Type B pancreatic cell (in vitro differentiated cells): ENCODE results near the gene ZNF396. TPM values are rescaled to one million over a fixed set of nuclear protein-coding genes. Genes with fewer than 3 reads are reported as not detected.

ENCODE experiments used
- DNase-seq: peaks from one replicate; pipeline ENCODE4 v3.0.0; 2021; ENCODE audit warnings: mixed read lengths; ENCODE audit not compliant: unreplicated experiment; ENCODE audit errors: extremely low spot score
- H3K27ac Mint-ChIP-seq: 2 replicates; pipeline ENCODE4 v1.8.0; 2021; ENCODE audit warnings: mild to moderate bottlenecking, mixed read lengths
- H3K27me3 Mint-ChIP-seq: 2 replicates; pipeline ENCODE4 v1.8.0; 2021; ENCODE audit warnings: mixed read lengths
- H3K36me3 Mint-ChIP-seq: 2 replicates; pipeline ENCODE4 v1.8.0; 2021; ENCODE audit warnings: mixed read lengths
- H3K4me1 Mint-ChIP-seq: one replicate; pipeline ENCODE4 v1.8.0; 2021; ENCODE audit warnings: mixed read lengths; ENCODE audit not compliant: unreplicated experiment
- H3K4me3 Mint-ChIP-seq: 2 replicates; pipeline ENCODE4 v1.8.0; 2021; ENCODE audit warnings: mild to moderate bottlenecking, mixed read lengths
- H3K9me3 Mint-ChIP-seq: 2 replicates; pipeline ENCODE4 v1.8.0; 2021; ENCODE audit warnings: mixed read lengths
- total RNA-seq: library from RNA; stranded (reverse); gene quantifications from 2 replicates; pipeline ENCODE4 v1.2.1, GENCODE V29; 2021; ENCODE audit warnings: low replicate concordance
- TF ChIP-seq, protein P1 (sequence below): fragments of 200-600 bp; sonication (generic); conservative IDR thresholded peaks from 2 replicates; pipeline ENCODE4 v1.5.0; 2021; ENCODE audit warnings: antibody characterized with exemption, mild to moderate bottlenecking

The ZNF396 gene
- total RNA-seq, 1 donor from 2014 or later: 4.9 TPM

DNA sequence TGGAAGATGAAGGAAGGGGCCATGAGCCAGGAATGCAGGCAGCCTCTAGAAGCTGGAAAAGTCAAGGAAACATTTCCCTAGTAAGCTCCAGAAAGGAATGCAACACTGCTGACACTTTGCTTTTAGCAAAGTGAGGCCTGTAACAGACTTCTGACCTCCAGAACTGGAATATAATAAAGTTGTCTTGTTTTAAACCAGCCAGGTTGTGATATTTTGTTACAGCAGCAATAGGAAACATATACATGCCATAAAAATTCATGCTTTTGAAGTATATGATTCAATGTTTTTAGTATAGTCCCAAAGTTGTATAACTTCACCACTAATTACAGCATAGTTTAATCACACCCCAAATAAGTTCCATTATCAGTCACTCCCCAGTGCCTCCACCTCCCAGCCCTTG lies 15.2 kb upstream of the ZNF396 start:
- peaks cover 4% of the 10 kb centered on the region for H3K9me3 Mint-ChIP-seq
- no peaks in the 10 kb centered on the region for H3K36me3 Mint-ChIP-seq
- H3K4me3 Mint-ChIP-seq: no peak overlapping the region
- peaks cover 28% of the 10 kb centered on the region for H3K27me3 Mint-ChIP-seq
- no peak for DNase-seq
- H3K4me1 Mint-ChIP-seq: no peaks in the 10 kb centered on the region
- no peak overlapping the region for H3K27ac Mint-ChIP-seq
- TF ChIP-seq, protein P1, sequence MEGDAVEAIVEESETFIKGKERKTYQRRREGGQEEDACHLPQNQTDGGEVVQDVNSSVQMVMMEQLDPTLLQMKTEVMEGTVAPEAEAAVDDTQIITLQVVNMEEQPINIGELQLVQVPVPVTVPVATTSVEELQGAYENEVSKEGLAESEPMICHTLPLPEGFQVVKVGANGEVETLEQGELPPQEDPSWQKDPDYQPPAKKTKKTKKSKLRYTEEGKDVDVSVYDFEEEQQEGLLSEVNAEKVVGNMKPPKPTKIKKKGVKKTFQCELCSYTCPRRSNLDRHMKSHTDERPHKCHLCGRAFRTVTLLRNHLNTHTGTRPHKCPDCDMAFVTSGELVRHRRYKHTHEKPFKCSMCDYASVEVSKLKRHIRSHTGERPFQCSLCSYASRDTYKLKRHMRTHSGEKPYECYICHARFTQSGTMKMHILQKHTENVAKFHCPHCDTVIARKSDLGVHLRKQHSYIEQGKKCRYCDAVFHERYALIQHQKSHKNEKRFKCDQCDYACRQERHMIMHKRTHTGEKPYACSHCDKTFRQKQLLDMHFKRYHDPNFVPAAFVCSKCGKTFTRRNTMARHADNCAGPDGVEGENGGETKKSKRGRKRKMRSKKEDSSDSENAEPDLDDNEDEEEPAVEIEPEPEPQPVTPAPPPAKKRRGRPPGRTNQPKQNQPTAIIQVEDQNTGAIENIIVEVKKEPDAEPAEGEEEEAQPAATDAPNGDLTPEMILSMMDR: no peak

DNA sequence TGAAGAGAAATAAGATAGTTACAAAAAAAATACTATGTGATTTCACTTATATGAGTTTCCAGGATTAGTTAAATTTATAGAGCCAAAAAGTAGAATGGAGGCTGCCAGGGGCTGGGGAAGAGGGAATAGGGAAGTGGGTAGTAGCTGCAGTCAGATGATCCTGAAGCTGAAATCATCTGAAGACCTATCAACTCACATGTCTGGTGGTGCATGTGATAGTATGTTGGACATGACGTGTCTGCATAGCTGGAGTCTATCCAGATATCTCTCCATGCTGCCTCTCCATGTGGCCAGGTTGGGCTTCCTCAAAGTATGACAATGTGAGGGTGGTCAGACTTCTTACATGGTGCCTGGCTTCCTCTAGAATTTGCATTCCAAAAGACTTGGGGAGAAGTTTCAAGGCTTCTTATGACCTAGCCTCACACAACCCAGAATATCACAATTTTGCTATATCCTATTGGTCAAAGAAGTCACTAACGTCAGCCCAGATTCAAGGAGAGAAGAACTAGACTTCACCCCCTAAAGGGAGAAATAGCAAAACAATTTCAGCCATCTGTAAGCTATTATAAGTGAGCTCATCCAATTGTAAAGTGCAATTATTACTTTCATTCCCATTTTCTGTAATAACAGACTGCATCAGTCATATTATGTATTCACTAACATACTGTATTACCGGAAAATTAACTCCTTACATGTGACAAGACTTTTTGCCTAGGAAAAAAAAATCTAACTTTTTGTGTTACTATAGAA lies 14.0 kb upstream of the ZNF396 start:
- Mint-ChIP-seq H3K4me1 (no peaks in the 10 kb centered on the region), H3K27me3 (peaks cover 32% of the 10 kb centered on the region), H3K4me3 (no peak overlapping the region), H3K27ac (no peak overlapping the region), H3K9me3 (peaks cover 4% of the 10 kb centered on the region), H3K36me3 (no peaks in the 10 kb centered on the region)
- TF ChIP-seq, protein P1: no peak
- DNase-seq: no peak

DNA sequence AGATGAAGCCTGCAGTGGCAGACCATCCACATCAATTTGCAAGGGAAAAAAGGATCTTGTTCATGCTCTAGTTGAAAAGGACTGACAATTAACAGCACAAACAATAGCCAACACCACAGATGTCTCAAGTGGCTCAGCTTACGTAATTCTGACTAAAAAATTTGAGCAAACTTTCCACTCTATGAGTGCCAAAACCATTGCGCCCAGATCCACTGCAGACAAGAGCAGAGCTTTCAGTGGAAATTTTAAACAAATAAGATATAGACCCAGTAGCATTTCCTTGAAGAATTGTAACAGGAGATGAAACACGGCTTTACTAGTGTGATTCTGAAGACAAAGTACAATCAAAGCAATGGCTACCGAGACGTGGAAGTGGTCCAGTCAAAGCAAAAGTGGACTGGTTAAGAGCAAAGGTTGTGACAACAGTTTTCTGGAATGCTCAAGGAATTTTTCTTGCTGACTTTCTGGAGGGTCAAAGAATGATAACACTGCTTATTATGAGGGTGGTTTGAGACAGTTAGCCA lies 12.0 kb upstream of the ZNF396 start:
- no peaks in the 10 kb centered on the region for H3K4me1 Mint-ChIP-seq
- TF ChIP-seq, protein P1: no peak
- no peaks in the 10 kb centered on the region for H3K36me3 Mint-ChIP-seq
- DNase-seq: no peak
- peaks cover 4% of the 10 kb centered on the region for H3K9me3 Mint-ChIP-seq
- peaks cover 41% of the 10 kb centered on the region for H3K27me3 Mint-ChIP-seq
- H3K4me3 Mint-ChIP-seq: no peak overlapping the region
- H3K27ac Mint-ChIP-seq: no peak overlapping the region

DNA sequence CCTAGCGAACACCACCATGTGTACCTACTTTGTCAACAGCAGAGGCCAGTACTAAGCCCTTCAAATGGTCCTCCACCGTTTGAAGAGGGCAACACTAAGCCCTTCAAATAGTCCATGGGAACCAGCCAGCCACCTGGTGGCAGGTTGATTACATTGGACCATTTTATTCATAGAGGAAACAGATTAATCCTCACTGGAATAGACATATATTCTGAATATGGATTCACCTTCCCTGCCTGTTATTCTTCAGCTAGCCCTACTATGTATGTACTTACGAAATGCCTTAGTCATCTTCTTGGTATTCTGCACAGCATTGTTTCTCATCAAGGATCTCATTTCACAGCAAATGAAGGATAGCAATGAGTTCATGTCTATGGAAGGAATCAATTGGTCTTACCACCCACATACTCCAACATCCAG lies 10.0 kb upstream of the ZNF396 start:
- H3K9me3 Mint-ChIP-seq: no peaks in the 10 kb centered on the region
- H3K27me3 Mint-ChIP-seq: peaks cover 45% of the 10 kb centered on the region
- no peaks in the 10 kb centered on the region for H3K36me3 Mint-ChIP-seq
- H3K27ac Mint-ChIP-seq: no peak overlapping the region
- no peak for DNase-seq
- TF ChIP-seq, protein P1: no peak
- H3K4me1 Mint-ChIP-seq: no peaks in the 10 kb centered on the region
- no peak overlapping the region for H3K4me3 Mint-ChIP-seq

DNA sequence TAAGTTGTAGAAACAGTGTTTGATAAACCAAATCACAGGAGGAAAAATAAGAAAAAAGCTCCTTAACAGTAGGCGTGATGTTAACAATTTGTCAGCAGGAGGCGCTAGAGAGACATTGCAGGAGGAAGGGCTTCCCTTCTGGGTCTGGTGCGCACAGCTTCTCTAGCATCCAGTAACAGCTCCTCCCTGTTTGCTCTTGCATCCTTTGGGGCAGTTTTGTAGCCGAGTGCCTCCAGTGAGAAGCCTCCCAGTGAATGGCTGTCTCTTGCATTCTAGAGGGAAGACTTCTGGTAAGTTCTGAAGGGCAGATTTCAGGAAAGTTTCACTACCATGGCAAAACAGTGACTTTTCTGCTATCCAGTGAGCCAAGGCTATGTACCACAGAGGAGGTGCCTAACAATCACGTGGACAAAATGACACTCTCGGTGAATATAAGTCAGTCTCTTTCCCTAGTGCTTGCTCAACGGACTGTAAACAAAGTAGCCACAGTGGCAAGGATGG lies 9.5 kb upstream of the ZNF396 start:
- Mint-ChIP-seq H3K27me3 (peaks cover 45% of the 10 kb centered on the region), H3K9me3 (no peaks in the 10 kb centered on the region), H3K4me3 (no peak overlapping the region), H3K36me3 (no peaks in the 10 kb centered on the region), H3K4me1 (no peaks in the 10 kb centered on the region), H3K27ac (no peak overlapping the region)
- TF ChIP-seq, protein P1: peak; percentile 94
- DNase-seq: no peak
